ENCODE measurements around the gene PCP2. TPM values are rescaled to one million over a fixed set of nuclear protein-coding genes. Genes with fewer than 3 reads are reported as not detected.

PCP2 gene
- total RNA-seq, 1 donor from 2014 or later, result 1.7 TPM

- DNase-seq (ENCODE audit: low spot score), result peak; percentile 83
Observed at GRCh38 chr19:7618771-7619510, 14.6 kb downstream of the PCP2 start.

GRCh38 chr19:7618348-7618747 is 15.2 kb downstream of the PCP2 start:
- no peak for DNase-seq (ENCODE audit: low spot score)

- no peak for DNase-seq (ENCODE audit: low spot score)
Observed at GRCh38 chr19:7617735-7618134, 15.8 kb downstream of the PCP2 start.

- no peak for DNase-seq (ENCODE audit: low spot score)
Observed at GRCh38 chr19:7617172-7617571, 16.3 kb downstream of the PCP2 start.

- no peak for DNase-seq (ENCODE audit: low spot score)
Observed at GRCh38 chr19:7614859-7615741, 18.4 kb downstream of the PCP2 start.

- no peak for DNase-seq (ENCODE audit: low spot score)
Observed at GRCh38 chr19:7612282-7613274, 20.9 kb downstream of the PCP2 start.

- DNase-seq (ENCODE audit: low spot score), result no peak
Observed at GRCh38 chr19:7611541-7612279, 21.8 kb downstream of the PCP2 start.

- no peak for DNase-seq (ENCODE audit: low spot score)
Observed at GRCh38 chr19:7610491-7611240, 22.9 kb downstream of the PCP2 start.

- DNase-seq (ENCODE audit: low spot score), result no peak
Observed at GRCh38 chr19:7607874-7608560, 25.5 kb downstream of the PCP2 start.

- no peak for DNase-seq (ENCODE audit: low spot score)
Observed at GRCh38 chr19:7607212-7607873, 26.2 kb downstream of the PCP2 start.

GRCh38 chr19:7606289-7606688 is 27.2 kb downstream of the PCP2 start:
- no peak for DNase-seq (ENCODE audit: low spot score)

GRCh38 chr19:7605490-7606222 is 27.9 kb downstream of the PCP2 start:
- no peak for DNase-seq (ENCODE audit: low spot score)

- DNase-seq (ENCODE audit: low spot score), result no peak
Observed at GRCh38 chr19:7603919-7604318, 29.6 kb downstream of the PCP2 start.

GRCh38 chr19:7602935-7603497 is 30.5 kb downstream of the PCP2 start:
- DNase-seq (ENCODE audit: low spot score), result no peak

GRCh38 chr19:7602240-7602934 is 31.1 kb downstream of the PCP2 start:
- DNase-seq (ENCODE audit: low spot score), result no peak

GRCh38 chr19:7600721-7601120 is 32.8 kb downstream of the PCP2 start:
- DNase-seq (ENCODE audit: low spot score), result no peak

GRCh38 chr19:7598180-7598579 is 35.3 kb downstream of the PCP2 start:
- no peak for DNase-seq (ENCODE audit: low spot score)
